Activated CD8-positive, alpha-beta memory T cell treated with anti-CD3 and anti-CD28 coated beads, Interleukin-2, amount 10 ng/mL, durations not matched to agents 7 days and 5 days (primary cell): ENCODE results near the gene DENND5A. TPM values are rescaled to one million over a fixed set of nuclear protein-coding genes. Genes with fewer than 3 reads are reported as not detected.
"Not testable (repeated sequence)": the region's sequence is repeated elsewhere in the genome, so short reads cannot be mapped to it uniquely, and the experiment has no call there.

Experiments
- ATAC-seq: fragments of 150-1000 bp; cut with Tn5 transposase; one replicate; pipeline ENCODE4 v1.10.0; 2021; ENCODE audit warnings: moderate library complexity
- CTCF ChIA-PET: fragments of 350-600 bp; sonication (Branson Sonifier 250); formaldehyde crosslinking; loops from one replicate; lab custom pipeline; 2021; ENCODE audit warnings: antibody characterized with exemption; lab: Charles Lee
- DNase-seq: peaks from one replicate; pipeline ENCODE4 v3.0.0-alpha.2; 2020
- H3K27ac Mint-ChIP-seq: one replicate; pipeline ENCODE4 v1.8.0; 2021; ENCODE audit warnings: mild to moderate bottlenecking, mixed read lengths
- H3K27me3 Mint-ChIP-seq: one replicate; pipeline ENCODE4 v1.8.0; 2021; ENCODE audit warnings: mixed read lengths
- H3K36me3 Mint-ChIP-seq: one replicate; pipeline ENCODE4 v1.8.0; 2021; ENCODE audit warnings: mild to moderate bottlenecking, mixed read lengths
- H3K4me1 Mint-ChIP-seq: one replicate; pipeline ENCODE4 v1.8.0; 2021; ENCODE audit warnings: mixed read lengths
- H3K4me3 Mint-ChIP-seq: one replicate; pipeline ENCODE4 v1.8.0; 2021; ENCODE audit warnings: mild to moderate bottlenecking, moderate library complexity, mixed read lengths
- H3K9me3 Mint-ChIP-seq: one replicate; pipeline ENCODE4 v1.8.0; 2022; ENCODE audit warnings: low read depth, mixed read lengths
- total RNA-seq, 2 experiments: library from RNA; stranded (reverse); gene quantifications; one replicate each; pipeline ENCODE4 v1.2.3, GENCODE V29; 2021

Gene DENND5A
- total RNA-seq, 2 experiments from 2014 or later, result 15.9 to 19.0 TPM

DNA sequence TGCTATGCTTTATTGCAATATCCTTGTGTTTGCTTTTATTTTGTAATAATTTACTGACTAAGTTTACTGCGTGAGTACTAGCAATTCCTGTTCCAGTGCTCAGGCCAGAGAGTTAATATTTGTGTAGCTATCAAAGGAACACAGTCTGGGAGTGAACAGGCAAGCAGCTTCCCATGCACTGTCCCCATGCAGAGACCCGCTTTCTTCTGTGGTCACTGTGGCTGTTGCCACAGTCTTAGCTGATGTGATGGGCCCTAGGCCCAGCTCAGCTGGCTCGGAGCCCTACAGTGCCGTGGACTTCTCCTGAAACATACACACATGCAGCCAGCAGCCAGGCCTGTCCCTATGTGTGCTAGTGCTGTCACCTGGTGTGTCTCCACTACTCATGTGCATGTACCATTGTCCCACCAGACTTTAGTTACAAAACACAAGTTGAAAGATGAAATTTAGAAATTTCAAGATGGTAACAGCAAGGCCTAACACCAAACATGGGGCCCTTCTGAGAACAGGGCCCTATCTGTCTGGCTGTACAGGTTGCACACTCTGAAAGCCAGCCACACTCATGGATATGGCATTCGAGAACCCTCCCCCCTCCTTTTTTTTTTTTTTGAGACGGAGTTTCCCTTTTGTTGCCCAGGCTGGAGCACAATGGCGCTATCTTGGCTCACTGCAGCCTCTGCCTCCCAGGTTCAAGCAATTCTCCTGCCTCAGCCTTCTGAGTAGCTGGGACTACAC is 161.4 kb downstream of the DENND5A start:
- no peak for DNase-seq
- Mint-ChIP-seq H3K27me3 (peaks cover 56% of the 10 kb centered on the region), H3K9me3 (no peaks in the 10 kb centered on the region), H3K27ac (no peak overlapping the region), H3K4me1 (no peaks in the 10 kb centered on the region), H3K4me3 (no peak overlapping the region), H3K36me3 (no peaks in the 10 kb centered on the region)
- ATAC-seq, result no peak
- CTCF ChIA-PET, result no interaction called here

DNA sequence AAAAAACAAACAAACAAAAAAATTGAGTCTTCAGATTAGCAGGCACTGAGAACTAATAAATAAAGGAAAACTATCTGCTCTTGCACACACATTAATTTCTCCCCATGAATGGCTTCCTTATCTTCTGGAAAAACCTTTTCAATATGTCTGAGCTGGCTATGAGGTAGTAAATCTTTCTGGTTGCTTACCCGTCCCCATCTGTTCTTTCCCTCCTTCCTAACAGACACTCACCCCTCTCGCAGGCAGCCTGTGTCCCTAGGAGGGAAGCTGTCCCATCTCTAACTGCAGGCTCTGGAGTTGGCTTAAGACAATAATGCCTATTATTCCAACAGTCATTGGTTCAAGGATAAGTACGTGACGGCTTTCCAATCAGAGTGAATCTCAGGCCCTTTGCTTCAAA is 165.5 kb downstream of the DENND5A start:
- Mint-ChIP-seq H3K9me3 (no peaks in the 10 kb centered on the region), H3K36me3 (no peaks in the 10 kb centered on the region), H3K27ac (no peak overlapping the region), H3K27me3 (peaks cover 39% of the 10 kb centered on the region), H3K4me3 (no peak overlapping the region), H3K4me1 (no peaks in the 10 kb centered on the region)
- DNase-seq, result no peak
- ATAC-seq, result no peak
- CTCF ChIA-PET, result no interaction called here

DNA sequence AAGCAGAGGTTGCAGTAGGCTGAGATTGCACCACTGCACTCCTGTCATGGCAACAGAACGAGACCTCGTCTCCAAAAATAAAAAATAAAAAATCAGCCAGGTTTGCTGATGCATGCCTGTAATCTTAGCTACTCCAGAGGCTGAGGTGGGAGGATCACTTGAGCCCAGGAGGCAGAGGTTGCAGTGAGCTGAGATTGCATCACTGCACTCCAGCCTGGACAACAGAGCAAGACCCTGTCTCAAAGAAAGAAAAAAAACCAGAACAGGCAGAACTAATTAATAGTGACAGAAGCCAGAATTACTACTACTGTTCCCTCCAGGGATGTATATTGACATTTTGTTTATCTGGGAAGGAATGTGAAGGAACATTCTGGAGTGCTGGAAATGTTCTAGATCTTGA is 166.7 kb downstream of the DENND5A start:
- H3K4me3 Mint-ChIP-seq, ATAC-seq, H3K4me1 Mint-ChIP-seq, DNase-seq, H3K9me3 Mint-ChIP-seq, H3K27ac Mint-ChIP-seq, H3K36me3 Mint-ChIP-seq: not testable (repeated sequence)
- H3K27me3 Mint-ChIP-seq, result peaks cover 39% of the 10 kb centered on the region
- CTCF ChIA-PET, result interaction anchor here (1.4 to 2.1 kb wide), 2 partner anchors 39 to 183 kb away, joined by 4 read pairs; no protein-coding TSS in a partner anchor

DNA sequence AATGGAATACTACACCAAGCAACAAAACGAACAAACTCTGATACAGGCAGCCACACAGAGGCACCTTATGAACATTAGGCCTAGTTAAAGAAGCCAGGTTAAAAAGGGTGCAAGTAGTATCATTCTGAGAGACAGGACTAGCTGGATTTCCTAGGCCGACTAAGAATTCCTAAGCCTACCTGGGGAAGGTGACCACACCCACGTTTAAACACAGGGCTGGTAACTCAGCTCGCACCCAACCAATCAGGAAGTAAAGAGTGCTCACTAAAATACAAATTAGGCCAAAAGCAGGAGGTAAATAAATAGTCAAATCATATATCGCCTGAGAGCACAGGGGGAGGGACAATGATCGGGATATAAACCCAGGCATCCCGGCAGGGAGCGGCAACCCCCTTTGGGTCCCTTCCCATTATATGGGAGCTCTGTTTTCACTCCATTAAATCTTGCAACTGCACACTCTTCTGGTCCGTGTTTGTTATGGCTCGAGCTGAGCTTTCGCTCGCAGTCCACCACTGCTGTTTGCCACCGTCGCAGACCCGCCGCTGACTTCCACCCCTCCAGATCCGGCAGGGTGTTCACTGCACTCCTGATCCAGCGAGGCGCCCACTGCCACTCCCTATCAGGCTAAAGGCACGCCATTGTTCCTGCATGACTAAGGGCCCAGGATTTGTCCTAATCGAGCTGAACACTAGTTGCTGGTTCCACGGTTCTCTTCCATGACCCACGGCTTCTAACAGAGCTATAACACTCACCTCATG is 167.8 kb downstream of the DENND5A start:
- not testable (repeated sequence) for H3K4me3 Mint-ChIP-seq, H3K27ac Mint-ChIP-seq, ATAC-seq, DNase-seq, H3K9me3 Mint-ChIP-seq, H3K4me1 Mint-ChIP-seq, H3K36me3 Mint-ChIP-seq
- CTCF ChIA-PET, result interaction anchor here (1.4 to 2.1 kb wide), 2 partner anchors 40 to 182 kb away, joined by 4 read pairs; no protein-coding TSS in a partner anchor
- H3K27me3 Mint-ChIP-seq, result peaks cover 48% of the 10 kb centered on the region

DNA sequence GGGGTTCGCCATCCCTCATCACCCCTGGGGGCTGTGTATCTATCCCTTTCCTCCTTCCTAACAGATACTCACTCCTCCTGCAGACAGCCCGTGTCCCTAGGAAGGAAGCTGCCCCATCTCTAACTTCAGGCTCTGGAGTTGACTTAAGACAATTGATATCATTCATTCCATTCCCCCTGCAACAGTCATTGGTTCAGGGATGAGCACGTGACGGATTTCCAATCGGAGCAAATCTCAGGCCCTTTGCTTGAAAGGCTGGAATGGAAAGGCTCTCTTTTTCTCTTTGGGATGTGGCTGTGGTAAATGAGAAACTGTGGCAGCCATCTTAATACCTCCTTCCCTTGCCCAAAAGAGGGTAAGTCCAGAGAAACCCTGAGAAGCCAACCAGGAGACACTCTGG is 168.7 kb downstream of the DENND5A start:
- no peaks in the 10 kb centered on the region for H3K9me3 Mint-ChIP-seq
- H3K27ac Mint-ChIP-seq, result no peak overlapping the region
- ATAC-seq, result no peak
- H3K27me3 Mint-ChIP-seq, result peaks cover 48% of the 10 kb centered on the region
- no peaks in the 10 kb centered on the region for H3K4me1 Mint-ChIP-seq
- no peaks in the 10 kb centered on the region for H3K36me3 Mint-ChIP-seq
- no peak overlapping the region for H3K4me3 Mint-ChIP-seq
- no peak for DNase-seq
- CTCF ChIA-PET, result interaction anchor here (1.2 kb wide), 1 partner anchor 35 kb away, joined by 3 read pairs; no protein-coding TSS in a partner anchor

DNA sequence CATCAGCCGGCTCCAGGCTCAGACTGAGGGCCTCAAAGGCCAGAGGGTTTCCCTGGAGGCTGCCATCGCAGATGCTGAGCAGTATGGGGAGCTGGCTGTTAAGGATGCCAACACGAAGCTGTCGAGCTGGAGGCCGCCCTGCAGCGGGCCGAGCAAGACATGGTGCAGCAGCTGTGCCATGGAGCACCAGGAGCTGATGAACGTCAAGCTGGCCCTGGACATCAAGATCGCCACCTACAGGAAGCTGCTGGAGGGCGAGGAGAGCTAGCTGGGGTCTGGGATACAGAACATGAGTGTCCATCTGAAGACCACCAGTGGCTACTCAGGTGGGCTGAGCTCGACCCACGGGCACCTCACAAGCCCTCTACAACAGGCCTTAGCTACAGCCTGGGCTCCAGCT is 169.7 kb downstream of the DENND5A start:
- CTCF ChIA-PET, result interaction anchor here (0.6 to 2.1 kb wide), 6 partner anchors 34 to 181 kb away, joined by 3 to 7 read pairs (median 3); no protein-coding TSS in a partner anchor
- no peak for ATAC-seq
- Mint-ChIP-seq H3K36me3 (no peaks in the 10 kb centered on the region), H3K4me3 (no peak overlapping the region), H3K27me3 (peaks cover 45% of the 10 kb centered on the region), H3K27ac (no peak overlapping the region), H3K9me3 (no peaks in the 10 kb centered on the region), H3K4me1 (no peaks in the 10 kb centered on the region)
- no peak for DNase-seq

DNA sequence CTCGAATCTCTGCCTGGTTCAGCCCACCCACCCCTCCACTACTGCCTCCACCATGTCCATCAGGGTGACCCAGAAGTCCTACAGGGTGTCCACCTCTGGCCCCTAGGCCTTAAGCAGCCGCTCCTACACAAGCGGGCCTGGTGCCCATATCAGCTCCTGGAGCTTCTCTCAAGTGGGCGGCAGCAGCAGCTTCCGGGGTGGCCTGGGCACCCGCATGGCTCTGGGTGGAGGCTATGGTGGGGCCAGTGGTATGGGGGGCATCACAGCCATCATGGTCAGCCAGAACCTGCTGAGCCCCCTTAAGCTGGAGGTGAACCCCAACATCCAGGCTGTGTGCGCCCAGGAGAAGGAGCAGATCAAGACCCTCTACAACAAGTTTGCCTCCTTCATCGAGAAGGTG is 170.7 kb downstream of the DENND5A start:
- ATAC-seq (no peak), DNase-seq (no peak)
- Mint-ChIP-seq H3K27me3 (peaks cover 48% of the 10 kb centered on the region), H3K9me3 (no peaks in the 10 kb centered on the region), H3K4me1 (no peaks in the 10 kb centered on the region), H3K36me3 (no peaks in the 10 kb centered on the region), H3K4me3 (no peak overlapping the region), H3K27ac (no peak overlapping the region)
- CTCF ChIA-PET, result interaction anchor here (0.9 to 2.1 kb wide), 2 partner anchors 79 to 101 kb away, joined by 3 to 7 read pairs; no protein-coding TSS in a partner anchor

DNA sequence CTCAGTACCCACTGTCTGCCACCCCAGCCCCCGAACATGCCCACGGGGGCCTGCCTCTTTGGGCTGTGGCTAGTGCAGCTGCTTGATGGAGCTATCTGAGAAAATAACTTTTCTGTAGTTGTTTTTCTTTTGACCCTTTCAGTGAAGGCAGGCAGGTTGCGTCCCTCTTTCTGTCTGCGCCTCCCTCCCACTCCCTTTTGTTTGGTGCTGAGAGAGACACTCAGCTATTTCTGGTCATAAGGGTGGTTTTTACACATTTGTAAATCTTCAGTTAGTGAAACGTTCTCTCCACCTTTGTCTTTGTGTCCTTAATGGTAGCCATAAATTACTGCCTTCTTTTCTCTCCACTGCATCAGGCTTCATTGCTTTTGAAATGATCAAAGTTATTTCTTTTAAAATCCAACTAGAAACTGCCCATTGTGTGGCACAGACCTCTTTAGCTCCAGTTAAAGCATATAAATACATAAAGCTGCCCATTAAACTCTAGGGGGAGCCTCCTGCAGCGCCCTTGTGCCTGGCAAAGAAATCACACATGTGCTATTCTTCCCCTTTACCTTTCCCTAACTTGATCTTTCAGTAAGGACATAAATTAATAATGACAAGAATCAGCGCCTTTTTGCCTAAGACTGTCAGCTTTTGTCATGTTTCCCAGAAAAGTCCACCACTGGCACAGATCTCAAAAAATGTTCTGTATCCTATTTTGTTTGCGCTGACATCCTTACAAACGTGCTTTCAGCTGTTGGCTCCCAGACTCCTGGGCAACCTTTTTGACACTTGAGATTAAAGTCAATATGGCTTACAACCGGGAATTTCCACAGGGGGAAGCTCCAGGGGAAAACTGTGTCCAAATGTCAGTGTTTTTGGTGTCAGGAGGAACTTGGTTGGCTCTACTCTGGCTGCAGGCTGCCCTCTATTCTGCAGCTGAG is 172.0 kb downstream of the DENND5A start:
- CTCF ChIA-PET, result interaction anchor here (1.1 to 2.1 kb wide), 4 partner anchors 16 to 178 kb away, joined by 3 to 10 read pairs (median 4); no protein-coding TSS in a partner anchor
- no peak for ATAC-seq
- Mint-ChIP-seq H3K9me3 (no peaks in the 10 kb centered on the region), H3K27ac (no peak overlapping the region), H3K36me3 (no peaks in the 10 kb centered on the region), H3K27me3 (peaks cover 60% of the 10 kb centered on the region), H3K4me3 (no peak overlapping the region), H3K4me1 (no peaks in the 10 kb centered on the region)
- DNase-seq, result no peak

DNA sequence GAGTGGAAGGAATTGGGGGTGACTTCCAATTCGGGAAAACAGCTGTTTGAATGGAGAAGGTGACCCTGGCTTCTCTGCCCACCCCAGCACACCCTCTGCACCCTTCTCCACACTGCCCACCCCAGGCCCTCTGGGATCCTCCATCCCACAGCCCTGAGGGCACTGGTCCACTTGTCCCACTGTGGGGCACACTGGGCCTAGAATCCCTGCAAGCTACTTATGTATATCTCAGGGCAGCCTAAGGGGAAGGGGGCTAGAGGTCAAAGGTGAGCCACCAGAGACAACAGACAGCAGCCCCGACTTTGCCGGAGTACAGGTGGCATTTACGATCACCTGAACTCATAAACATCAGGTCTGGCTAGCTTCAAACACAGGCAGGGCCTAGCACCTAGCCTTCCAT is 173.1 kb downstream of the DENND5A start:
- no peak overlapping the region for H3K27ac Mint-ChIP-seq
- H3K9me3 Mint-ChIP-seq, result no peaks in the 10 kb centered on the region
- H3K27me3 Mint-ChIP-seq, result peaks cover 64% of the 10 kb centered on the region
- CTCF ChIA-PET, result interaction anchor here (1.5 to 2.1 kb wide), 2 partner anchors 15 to 46 kb away, joined by 5 to 10 read pairs; no protein-coding TSS in a partner anchor
- H3K36me3 Mint-ChIP-seq, result no peaks in the 10 kb centered on the region
- no peaks in the 10 kb centered on the region for H3K4me1 Mint-ChIP-seq
- no peak overlapping the region for H3K4me3 Mint-ChIP-seq
- no peak for DNase-seq
- no peak for ATAC-seq

DNA sequence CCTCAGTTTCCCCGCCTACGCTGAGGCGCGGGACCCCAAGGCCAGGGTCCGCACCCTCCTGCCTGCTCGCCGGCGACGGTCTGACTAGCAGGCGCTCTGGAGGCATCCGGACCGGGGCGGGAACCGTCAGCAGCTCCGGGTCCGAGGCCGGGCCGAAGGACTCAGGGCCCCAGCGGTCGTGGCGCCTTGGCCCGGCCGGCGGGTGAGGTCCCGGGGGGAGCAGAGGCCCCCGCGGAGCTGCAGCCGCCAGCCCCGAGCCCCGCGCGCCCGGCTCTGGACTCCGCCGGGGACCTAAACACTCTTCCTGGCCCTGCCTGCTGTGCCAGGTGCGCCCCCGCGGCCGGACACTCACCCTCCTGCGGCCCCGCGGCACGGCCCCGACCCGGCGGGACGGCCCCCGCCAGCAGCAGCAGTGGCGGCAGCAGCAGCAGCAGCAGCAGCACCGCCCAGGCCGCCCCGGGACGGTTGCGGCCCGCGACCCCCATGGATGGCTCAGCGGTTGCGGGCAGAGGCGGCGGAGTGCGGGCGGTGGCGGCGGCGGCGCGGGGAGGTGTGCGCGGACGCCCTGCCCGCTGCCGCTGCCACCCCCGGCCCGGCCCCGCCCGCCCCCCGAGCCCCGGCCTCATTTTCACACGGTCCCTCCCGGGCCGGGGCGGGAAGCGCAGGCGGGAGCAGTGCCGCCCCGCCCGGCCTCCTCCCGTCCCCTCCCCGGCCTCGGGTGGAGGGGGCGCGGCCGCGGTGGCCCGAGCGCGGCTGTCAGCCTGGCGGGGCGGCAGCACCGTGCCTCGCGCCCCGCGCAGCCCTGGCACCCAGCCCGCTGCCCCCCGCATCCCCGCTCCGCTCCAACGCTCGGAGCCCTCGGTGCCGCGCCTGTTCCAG is 173.9 kb downstream of the DENND5A start, which contains the start of gene SCUBE2:
Gene SCUBE2 (minus strand): TSS at position 556 of the 879 bp plus-strand sequence. CDS start 71 bp downstream, at position 485.
- Mint-ChIP-seq H3K4me3 (no peak within 1 kb of the TSS), H3K9me3 (no peaks in the 10 kb centered on the region), H3K27me3 (peaks cover 62% of the 10 kb centered on the region), H3K36me3 (no peaks in the 10 kb centered on the region), H3K27ac (no peak within 1 kb of the TSS), H3K4me1 (no peaks in the 10 kb centered on the region)
- peak; percentile 55 for ATAC-seq
- CTCF ChIA-PET, result no interaction called here
- DNase-seq, result no peak

DNA sequence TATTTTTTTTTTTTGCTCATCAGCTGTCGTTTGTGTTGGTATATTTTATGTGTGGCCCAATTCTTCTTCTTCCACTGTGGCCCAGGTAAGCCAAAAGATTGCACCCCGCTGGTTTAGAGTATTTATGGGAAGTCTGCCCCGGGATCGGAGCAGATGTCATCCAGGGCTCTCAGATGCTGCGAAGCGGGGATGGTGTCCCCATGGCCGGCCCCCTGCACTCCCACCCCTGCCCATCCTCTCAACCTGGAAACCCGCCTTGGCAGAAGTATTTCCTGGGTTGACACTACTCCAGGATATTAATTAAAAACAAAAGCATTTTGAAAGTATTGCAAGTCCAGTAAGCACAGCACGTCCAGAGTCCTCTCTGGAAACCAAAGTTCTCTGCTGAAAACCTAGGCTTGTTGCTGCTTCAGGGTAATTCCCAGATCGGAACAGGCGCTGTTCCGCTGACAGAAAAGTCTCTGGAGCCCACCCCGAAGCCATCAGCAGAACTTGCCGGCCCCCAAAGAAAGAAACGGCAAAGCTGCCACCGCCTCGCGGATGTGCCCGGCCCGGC is 174.6 kb downstream of the DENND5A start:
- H3K27me3 Mint-ChIP-seq, result peaks cover 68% of the 10 kb centered on the region
- ATAC-seq (no peak), DNase-seq (no peak)
- no peak overlapping the region for H3K4me3 Mint-ChIP-seq
- no peaks in the 10 kb centered on the region for H3K9me3 Mint-ChIP-seq
- H3K4me1 Mint-ChIP-seq, result no peaks in the 10 kb centered on the region
- no peak overlapping the region for H3K27ac Mint-ChIP-seq
- H3K36me3 Mint-ChIP-seq, result no peaks in the 10 kb centered on the region
- CTCF ChIA-PET, result interaction anchor here (1.1 to 1.3 kb wide), 2 partner anchors 47 to 75 kb away, joined by 3 to 4 read pairs; no protein-coding TSS in a partner anchor

DNA sequence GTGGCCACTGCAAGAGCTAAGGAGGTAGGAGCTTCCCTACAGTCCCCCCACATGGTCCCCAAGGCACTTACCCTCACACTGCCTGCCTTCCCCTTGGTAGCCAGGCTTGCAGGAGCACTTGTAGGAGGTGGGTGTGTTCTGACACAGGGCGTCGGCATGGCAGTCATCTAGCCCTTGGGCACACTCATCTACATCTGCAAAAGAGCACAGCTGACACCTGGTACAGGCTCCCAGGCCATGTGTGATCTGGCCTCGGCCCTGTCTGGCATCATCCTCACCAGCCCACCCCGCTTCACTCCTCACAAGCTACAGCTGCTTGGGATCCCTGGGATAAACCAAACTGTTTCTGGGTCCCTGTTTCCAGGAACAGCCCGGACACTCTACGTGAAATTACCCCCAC is 175.5 kb downstream of the DENND5A start:
- no peak for DNase-seq
- Mint-ChIP-seq H3K27me3 (peaks cover 73% of the 10 kb centered on the region), H3K9me3 (no peaks in the 10 kb centered on the region), H3K27ac (no peak overlapping the region), H3K4me3 (no peak overlapping the region), H3K36me3 (no peaks in the 10 kb centered on the region), H3K4me1 (no peaks in the 10 kb centered on the region)
- ATAC-seq, result no peak
- CTCF ChIA-PET, result interaction anchor here (1.1 to 1.3 kb wide), 2 partner anchors 48 to 74 kb away, joined by 3 to 4 read pairs; no protein-coding TSS in a partner anchor
